Brain microvascular endothelial cell (primary cell): ENCODE data around the gene RAMP2.
"Not testable (repeated sequence)": the region's sequence is repeated elsewhere in the genome, so short reads cannot be mapped to it uniquely, and the experiment has no call there.

Experiments
- DNase-seq: peaks from one replicate; pipeline ENCODE4 v3.0.0-alpha.2; 2020
- H3K27ac ChIP-seq: fragments of 250-450 bp; sonication (Bioruptor Pico); 2 replicates; pipeline ENCODE4 v1.5.1; 2020; ENCODE audit warnings: mild to moderate bottlenecking, moderate library complexity
- H3K27me3 ChIP-seq: fragments of 250-450 bp; sonication (Bioruptor Pico); replicated peaks from 2 replicates; pipeline ENCODE4 v1.5.1; 2020; ENCODE audit warnings: mild to moderate bottlenecking
- H3K36me3 ChIP-seq: fragments of 250-450 bp; sonication (Bioruptor Pico); replicated peaks from 2 replicates; pipeline ENCODE4 v1.5.1; 2020; ENCODE audit warnings: mild to moderate bottlenecking
- H3K4me3 ChIP-seq: 2 replicates; pipeline ENCODE4 v1.5.1; 2011; ENCODE audit warnings: low read depth, mild to moderate bottlenecking, control low read depth, low read length, moderate library complexity
- in situ Hi-C: cut with HindIII; loops from 2 replicates; pipeline ENCODE4 v1.10.0; 2017; ENCODE audit warnings: low sequenced_read_pairs, low pct_ligation_motif_present
- TF ChIP-seq, protein P1 (sequence below): IDR thresholded peaks from 2 replicates; pipeline ENCODE4 v1.5.1; 2011; ENCODE audit warnings: low read depth, mild to moderate bottlenecking, moderate library complexity, low read length, control low read depth, inconsistent platforms; ENCODE audit errors: missing control alignments

Gene RAMP2, protein sequence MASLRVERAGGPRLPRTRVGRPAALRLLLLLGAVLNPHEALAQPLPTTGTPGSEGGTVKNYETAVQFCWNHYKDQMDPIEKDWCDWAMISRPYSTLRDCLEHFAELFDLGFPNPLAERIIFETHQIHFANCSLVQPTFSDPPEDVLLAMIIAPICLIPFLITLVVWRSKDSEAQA

DNA sequence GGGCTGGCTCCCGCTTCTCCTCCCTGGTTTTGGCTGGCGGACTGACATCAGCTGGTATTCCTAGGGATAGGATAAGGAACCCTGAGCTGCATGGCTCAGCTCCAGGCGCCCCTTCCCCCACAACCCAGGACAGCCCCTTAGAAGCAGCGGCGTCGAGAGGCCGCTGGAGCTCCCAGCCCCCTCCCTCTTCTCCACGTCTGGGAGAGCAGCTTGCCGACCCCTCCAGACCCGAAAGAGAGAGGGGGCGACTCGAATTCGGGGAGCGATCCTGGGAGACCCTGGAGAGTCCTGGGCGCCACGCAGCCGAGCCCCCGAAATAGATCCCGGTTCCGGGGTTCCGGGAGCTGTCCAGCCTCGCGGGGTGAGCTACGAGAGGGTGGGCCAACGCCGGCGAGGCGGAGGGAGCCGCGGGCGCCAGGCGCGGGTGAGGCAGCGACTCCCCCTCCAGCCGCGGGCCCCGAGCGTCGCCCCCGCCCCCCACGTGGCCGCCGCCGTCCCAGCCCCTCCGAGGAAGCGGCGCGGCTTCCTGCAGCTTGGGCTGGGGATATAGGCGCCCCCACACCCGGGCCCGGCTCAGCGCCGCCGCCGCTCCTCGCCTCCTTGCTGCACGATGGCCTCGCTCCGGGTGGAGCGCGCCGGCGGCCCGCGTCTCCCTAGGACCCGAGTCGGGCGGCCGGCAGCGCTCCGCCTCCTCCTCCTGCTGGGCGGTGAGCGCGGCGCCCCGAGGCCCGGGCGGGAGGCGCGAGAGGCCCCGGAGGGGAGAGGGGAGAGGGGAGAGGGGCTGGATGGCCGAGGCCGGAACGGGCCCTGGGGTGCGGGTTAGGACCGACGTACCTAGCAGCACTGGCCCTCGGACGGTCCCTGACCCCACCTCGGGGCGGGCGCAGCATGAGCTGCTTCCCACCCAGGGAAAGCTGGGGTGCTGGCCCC, at the start of gene RAMP2:
TSS of gene RAMP2 (plus strand) at position 576 of the 930 bp plus-strand sequence. CDS start at position 611, 35 bp downstream.
- Histone ChIP-seq H3K4me3 (peak within 1 kb of the TSS; percentile 43), H3K27me3 (peaks cover 19% of the 10 kb centered on the region), H3K27ac (no peak within 1 kb of the TSS), H3K36me3 (no peaks in the 10 kb centered on the region)
- in situ Hi-C loops, result no loop called here
- no peak for DNase-seq
- TF ChIP-seq, protein P1, sequence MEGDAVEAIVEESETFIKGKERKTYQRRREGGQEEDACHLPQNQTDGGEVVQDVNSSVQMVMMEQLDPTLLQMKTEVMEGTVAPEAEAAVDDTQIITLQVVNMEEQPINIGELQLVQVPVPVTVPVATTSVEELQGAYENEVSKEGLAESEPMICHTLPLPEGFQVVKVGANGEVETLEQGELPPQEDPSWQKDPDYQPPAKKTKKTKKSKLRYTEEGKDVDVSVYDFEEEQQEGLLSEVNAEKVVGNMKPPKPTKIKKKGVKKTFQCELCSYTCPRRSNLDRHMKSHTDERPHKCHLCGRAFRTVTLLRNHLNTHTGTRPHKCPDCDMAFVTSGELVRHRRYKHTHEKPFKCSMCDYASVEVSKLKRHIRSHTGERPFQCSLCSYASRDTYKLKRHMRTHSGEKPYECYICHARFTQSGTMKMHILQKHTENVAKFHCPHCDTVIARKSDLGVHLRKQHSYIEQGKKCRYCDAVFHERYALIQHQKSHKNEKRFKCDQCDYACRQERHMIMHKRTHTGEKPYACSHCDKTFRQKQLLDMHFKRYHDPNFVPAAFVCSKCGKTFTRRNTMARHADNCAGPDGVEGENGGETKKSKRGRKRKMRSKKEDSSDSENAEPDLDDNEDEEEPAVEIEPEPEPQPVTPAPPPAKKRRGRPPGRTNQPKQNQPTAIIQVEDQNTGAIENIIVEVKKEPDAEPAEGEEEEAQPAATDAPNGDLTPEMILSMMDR, result no peak

DNA sequence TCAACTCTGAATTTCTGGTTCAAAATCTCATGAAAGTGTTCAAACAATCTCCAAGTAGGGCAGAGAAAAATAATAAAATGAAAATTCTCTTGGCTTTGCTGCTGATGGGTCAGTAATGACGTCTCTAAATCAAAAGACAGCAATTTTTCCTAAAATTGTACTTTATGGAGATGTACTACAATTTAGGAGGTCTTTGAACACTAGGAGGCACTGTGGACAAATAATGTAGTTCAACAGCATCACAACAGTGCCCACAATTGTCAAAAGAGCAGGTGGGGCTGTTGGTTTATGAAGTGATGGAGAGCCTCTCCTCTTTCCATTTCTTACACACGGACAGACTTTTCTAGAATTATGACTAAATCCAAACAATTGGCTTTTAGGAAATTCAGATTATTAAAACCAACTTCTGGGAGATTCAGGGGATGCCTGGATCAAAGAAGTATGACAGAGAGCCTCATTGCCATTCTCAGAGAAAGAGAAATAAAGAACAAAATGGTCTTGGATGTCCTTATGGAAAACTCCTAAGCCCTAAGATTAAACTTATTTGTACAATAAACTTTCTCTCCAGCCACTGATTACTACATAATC, 39.9 kb upstream of the RAMP2 start:
- TF ChIP-seq, protein P1, result peak; percentile 65
- Histone ChIP-seq H3K27me3 (no peaks in the 10 kb centered on the region), H3K27ac (no peak overlapping the region), H3K4me3 (no peak overlapping the region), H3K36me3 (peaks cover 33% of the 10 kb centered on the region)
- in situ Hi-C loops, result no loop called here
- peak; percentile 55 for DNase-seq

DNA sequence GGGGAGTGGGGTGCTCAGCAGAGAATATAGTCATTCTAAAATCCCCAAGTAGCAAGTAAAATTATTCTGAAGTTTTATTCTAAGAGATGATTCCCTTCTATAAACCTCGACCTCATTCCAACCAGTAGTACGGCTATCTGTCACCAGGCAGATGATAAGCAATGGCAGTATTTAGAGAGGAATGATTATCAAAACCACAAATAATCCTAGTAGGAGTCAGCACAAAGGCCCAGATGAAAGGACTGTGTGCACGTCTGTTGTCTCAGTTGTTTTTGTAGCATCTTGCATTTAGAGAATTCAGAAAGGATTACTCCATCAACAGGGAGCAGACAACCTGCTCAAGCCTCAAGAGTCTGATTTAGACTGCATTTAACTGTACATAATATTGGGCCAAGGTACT, 37.4 kb upstream of the RAMP2 start:
- Histone ChIP-seq H3K27me3 (no peaks in the 10 kb centered on the region), H3K4me3 (no peak overlapping the region), H3K27ac (no peak overlapping the region), H3K36me3 (peaks cover 23% of the 10 kb centered on the region)
- DNase-seq, result no peak
- in situ Hi-C loops, result no loop called here
- TF ChIP-seq, protein P1, result no peak

GRCh38 chr17:42725143-42725542, 35.9 kb upstream of the RAMP2 start:
- in situ Hi-C loops, result no loop called here
- Histone ChIP-seq H3K4me3 (no peak overlapping the region), H3K27ac (no peak overlapping the region), H3K27me3 (no peaks in the 10 kb centered on the region), H3K36me3 (peaks cover 17% of the 10 kb centered on the region)
- DNase-seq, result no peak
- TF ChIP-seq, protein P1, result no peak

DNA sequence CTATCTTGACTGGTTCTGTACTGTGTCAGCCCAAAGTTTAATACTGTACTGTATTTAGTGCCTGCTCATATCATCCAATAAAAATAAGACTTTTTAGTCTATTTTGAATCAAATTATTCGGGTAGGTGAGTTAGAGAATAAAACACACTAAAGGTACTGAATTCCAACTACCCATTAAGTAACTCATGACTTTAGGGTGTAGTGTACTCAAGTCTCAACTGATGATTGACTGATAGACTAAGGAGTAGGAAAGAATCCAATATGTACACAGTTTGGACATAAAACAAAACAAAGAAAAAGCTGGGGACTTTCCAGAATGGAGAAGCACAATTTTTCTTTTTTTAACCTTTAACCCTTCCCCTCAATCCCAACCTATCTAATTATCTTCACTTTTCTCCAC, 20.3 kb upstream of the RAMP2 start:
- Histone ChIP-seq H3K27ac (no peak overlapping the region), H3K27me3 (no peaks in the 10 kb centered on the region), H3K4me3 (no peak overlapping the region), H3K36me3 (no peaks in the 10 kb centered on the region)
- in situ Hi-C loops, result no loop called here
- TF ChIP-seq, protein P1, result no peak
- DNase-seq, result no peak

DNA sequence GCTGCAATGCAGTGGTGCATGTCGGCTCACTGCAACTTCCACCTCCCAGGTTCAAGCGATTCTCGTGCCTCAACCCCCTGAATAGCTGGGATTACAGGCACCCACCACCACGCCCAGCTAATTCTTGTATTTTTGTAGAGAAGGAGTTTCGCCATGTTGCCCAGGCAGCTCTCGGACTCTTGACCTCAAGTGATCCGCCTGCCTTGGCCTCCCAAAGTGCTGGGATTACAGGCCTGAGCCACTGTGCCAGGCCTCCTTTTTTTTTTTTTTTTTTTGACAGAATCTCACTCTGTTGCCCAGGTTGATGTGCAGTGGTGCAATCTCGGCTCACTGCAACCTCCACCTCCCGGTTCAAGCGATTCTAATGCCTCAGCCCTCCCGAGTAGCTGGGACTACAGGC, 18.1 kb upstream of the RAMP2 start:
- DNase-seq, H3K36me3 ChIP-seq, H3K27me3 ChIP-seq, H3K4me3 ChIP-seq, in situ Hi-C loops, H3K27ac ChIP-seq: not testable (repeated sequence)
